ENCODE measurements around the gene SPSB4.

DNA sequence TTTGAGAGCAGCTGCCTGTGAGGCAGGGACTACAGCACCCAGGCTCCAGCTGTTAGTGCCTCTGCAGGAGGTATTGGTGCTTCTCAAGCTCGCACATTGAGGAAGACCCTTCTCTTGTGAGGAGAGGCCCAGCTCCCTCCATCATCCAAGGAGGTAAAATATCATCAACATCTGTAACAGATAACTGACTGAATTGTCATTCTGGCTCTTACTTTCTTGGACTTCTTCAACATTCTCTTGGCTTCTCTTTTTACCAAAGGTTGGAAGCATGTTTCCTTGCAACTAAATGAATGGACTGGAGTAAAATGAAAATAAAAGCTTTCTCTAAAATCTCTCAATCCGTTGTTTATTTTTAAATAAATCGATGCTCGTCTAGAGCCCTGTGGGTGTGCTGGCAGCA is 127.4 kb downstream of the SPSB4 start:
- TF ChIP-seq, protein P1, sequence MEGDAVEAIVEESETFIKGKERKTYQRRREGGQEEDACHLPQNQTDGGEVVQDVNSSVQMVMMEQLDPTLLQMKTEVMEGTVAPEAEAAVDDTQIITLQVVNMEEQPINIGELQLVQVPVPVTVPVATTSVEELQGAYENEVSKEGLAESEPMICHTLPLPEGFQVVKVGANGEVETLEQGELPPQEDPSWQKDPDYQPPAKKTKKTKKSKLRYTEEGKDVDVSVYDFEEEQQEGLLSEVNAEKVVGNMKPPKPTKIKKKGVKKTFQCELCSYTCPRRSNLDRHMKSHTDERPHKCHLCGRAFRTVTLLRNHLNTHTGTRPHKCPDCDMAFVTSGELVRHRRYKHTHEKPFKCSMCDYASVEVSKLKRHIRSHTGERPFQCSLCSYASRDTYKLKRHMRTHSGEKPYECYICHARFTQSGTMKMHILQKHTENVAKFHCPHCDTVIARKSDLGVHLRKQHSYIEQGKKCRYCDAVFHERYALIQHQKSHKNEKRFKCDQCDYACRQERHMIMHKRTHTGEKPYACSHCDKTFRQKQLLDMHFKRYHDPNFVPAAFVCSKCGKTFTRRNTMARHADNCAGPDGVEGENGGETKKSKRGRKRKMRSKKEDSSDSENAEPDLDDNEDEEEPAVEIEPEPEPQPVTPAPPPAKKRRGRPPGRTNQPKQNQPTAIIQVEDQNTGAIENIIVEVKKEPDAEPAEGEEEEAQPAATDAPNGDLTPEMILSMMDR (conservative IDR thresholded peaks at IDR 0.05; ENCODE audit: low read length), result no peak
- no peak for TF ChIP-seq EZH2phosphoT487 (IDR thresholded peaks at IDR 0.05; ENCODE audit: borderline replicate concordance, low read depth, low read length)
